Measurements from ENCODE around the gene USP3.
A peak's percentile ranks its signal among the peaks of the same experiment; 100 is the strongest.

USP3 gene

GRCh38 chr15:63500265-63501250 is 3.8 kb upstream of the USP3 start:
- in situ Hi-C loops (cut with MboI; ENCODE audit: low pct_unique_long_range_greater_than_20kb, low sequenced_read_pairs, unreplicated experiment), result no loop called here
- DNase-seq (ENCODE audit: low spot score), result no peak
- TF ChIP-seq CTCF (IDR thresholded peaks at IDR 0.05; ENCODE audit: extremely low read depth, insufficient read depth, missing control alignments), result no peak

DNA sequence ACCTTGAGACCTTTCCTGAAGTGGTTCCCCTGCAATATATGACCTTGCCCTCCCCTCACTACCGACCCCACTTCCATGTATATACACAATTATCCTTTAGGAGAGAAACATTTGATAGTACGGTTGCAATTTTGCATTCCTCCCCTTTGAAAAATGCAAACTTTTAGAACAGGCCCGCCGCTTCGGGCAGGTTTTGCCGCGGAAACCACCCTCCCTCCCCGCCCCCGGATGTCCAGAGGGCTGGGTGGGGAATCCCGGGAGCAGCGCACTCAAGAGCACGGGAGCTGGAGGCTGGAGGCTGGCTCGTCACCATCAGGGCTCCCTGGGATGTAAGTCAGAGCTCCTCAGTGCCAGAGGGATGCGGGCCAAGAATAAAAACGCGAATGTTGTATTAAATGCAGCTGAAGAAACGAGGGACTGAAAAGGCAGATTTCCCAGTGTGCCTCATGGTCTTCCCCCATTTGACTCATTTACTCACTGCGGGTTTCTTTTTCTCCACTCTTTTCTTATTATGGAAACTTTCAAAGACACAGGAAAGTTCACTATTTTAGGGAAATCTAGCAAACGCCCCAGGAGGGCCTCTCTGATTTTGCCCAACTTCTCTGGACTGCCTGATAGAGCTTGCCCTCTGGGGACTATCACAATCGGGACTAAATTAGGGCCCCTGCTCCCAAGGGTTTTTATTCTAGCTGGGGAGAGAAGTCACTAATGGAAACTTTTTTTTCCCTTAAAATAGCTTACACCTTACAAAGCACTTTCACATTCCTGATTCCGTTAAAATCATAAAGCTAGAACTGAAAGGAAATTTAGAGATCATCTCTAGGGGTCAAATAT is 2.9 kb upstream of the USP3 start:
- no peak for DNase-seq (ENCODE audit: low spot score)
- in situ Hi-C loops (cut with MboI; ENCODE audit: low pct_unique_long_range_greater_than_20kb, low sequenced_read_pairs, unreplicated experiment), result no loop called here
- TF ChIP-seq CTCF (IDR thresholded peaks at IDR 0.05; ENCODE audit: extremely low read depth, insufficient read depth, missing control alignments), result no peak

DNA sequence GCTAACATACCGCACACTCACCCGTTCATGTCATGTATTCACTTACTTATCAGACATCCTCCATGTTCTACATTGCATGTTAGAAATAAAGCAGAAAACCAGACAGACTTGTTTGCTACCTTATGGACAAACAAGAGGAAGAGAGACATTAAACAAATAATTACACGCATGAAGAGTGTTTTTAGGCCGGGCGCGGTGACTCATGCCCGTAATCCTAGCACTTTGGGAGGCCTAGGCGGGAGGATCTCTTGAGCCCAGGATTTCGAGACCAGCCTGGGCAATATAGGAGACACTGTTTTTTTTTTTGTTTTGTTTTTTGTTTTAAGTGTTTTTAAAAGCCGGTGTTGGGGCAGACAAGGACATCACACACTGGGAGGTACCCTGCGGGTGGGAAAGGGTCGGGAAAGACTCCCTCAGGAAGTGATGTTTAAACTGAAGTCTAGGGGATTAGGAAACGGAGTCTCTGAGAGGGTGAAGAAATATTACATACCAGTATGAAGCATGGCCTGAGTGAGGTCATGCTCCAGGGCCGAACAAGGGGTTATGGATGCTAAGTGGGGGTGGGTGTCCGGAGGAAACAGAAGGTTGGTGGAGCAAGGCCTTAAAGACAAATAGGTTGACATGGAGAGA is 2.1 kb upstream of the USP3 start:
- no peak for DNase-seq (ENCODE audit: low spot score)
- no peak for TF ChIP-seq CTCF (IDR thresholded peaks at IDR 0.05; ENCODE audit: extremely low read depth, insufficient read depth, missing control alignments)
- in situ Hi-C loops (cut with MboI; ENCODE audit: low pct_unique_long_range_greater_than_20kb, low sequenced_read_pairs, unreplicated experiment), result no loop called here

GRCh38 chr15:63502843-63503738 is 1.3 kb upstream of the USP3 start:
- TF ChIP-seq CTCF (IDR thresholded peaks at IDR 0.05; ENCODE audit: extremely low read depth, insufficient read depth, missing control alignments), result no peak
- in situ Hi-C loops (cut with MboI; ENCODE audit: low pct_unique_long_range_greater_than_20kb, low sequenced_read_pairs, unreplicated experiment), result no loop called here
- DNase-seq (ENCODE audit: low spot score), result peak; percentile 74

- in situ Hi-C loops (cut with MboI; ENCODE audit: low pct_unique_long_range_greater_than_20kb, low sequenced_read_pairs, unreplicated experiment), result no loop called here
- no peak for TF ChIP-seq CTCF (IDR thresholded peaks at IDR 0.05; ENCODE audit: extremely low read depth, insufficient read depth, missing control alignments)
- DNase-seq (ENCODE audit: low spot score), result peak; percentile 37
Observed at GRCh38 chr15:63503739-63504246, 600 bp upstream of the USP3 start.
